Gastroesophageal sphincter (tissue), 3 donors: ENCODE data around the gene SIGLEC1.

Source experiments
- CTCF ChIP-seq, 4 experiments: fragments of 200-600 bp in 2 of 4; fragments of 450-650 bp in 2 of 4; sonication (generic) in 1 of 4; IDR thresholded peaks; one replicate each; pipeline ENCODE4 v1.5.1; 2017 to 2019; ENCODE audit warnings: antibody characterized with exemption in 4 of 4, mild to moderate bottlenecking in 2 of 4, moderate library complexity in 2 of 4
- POLR2A ChIP-seq, 2 donors: fragments of 450-650 bp; IDR thresholded peaks; one replicate each; pipeline ENCODE4 v1.6.1; 2017; ENCODE audit warnings: antibody characterized with exemption in 2 of 2, mild to moderate bottlenecking in 2 of 2, moderate library complexity in 1 of 2
- POLR2AphosphoS5 ChIP-seq: sonication (generic); formaldehyde crosslinking; IDR thresholded peaks from one replicate; pipeline ENCODE4 v1.6.1; 2017; ENCODE audit warnings: antibody characterized with exemption

DNA sequence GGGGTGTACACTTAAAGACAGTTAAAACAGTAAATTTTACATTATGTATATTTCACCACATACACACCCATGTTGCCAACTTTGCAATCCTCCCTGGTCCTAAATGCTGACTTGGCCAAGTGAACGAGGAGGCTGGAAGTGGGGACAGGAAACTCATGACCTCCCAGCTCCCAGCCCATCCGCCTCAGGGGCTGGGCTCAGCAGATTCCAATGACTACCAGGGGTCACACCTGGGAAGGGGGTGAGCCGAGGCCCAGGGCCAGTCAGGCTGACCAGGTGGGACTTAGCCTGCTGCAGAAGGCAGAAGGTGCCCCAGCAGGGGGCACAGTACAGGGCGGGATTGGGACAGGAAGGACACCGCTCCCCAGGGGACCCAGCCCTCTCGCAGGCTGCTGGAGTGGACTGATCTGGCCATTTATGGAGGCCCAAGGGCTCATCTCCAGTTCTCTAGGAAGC is 2.4 kb downstream of the SIGLEC1 start:
- TF ChIP-seq POLR2A (IDR thresholded peaks at IDR 0.05) (no peak), POLR2AphosphoS5 (no peak), CTCF (IDR thresholded peaks at IDR 0.05) (no peak)
